ENCODE results near the gene TMEM132A. TPM values are rescaled to one million over a fixed set of nuclear protein-coding genes. Genes with fewer than 3 reads are reported as not detected.

The TMEM132A gene
- total and polyA plus RNA-seq, 9 of the 15 experiments (the other 6 are each of a cell fraction or from before 2014, with no cell fraction given): 0.04 to 1.1 (median 0.18) TPM; not detected in 4

- TF ChIP-seq, protein P1, sequence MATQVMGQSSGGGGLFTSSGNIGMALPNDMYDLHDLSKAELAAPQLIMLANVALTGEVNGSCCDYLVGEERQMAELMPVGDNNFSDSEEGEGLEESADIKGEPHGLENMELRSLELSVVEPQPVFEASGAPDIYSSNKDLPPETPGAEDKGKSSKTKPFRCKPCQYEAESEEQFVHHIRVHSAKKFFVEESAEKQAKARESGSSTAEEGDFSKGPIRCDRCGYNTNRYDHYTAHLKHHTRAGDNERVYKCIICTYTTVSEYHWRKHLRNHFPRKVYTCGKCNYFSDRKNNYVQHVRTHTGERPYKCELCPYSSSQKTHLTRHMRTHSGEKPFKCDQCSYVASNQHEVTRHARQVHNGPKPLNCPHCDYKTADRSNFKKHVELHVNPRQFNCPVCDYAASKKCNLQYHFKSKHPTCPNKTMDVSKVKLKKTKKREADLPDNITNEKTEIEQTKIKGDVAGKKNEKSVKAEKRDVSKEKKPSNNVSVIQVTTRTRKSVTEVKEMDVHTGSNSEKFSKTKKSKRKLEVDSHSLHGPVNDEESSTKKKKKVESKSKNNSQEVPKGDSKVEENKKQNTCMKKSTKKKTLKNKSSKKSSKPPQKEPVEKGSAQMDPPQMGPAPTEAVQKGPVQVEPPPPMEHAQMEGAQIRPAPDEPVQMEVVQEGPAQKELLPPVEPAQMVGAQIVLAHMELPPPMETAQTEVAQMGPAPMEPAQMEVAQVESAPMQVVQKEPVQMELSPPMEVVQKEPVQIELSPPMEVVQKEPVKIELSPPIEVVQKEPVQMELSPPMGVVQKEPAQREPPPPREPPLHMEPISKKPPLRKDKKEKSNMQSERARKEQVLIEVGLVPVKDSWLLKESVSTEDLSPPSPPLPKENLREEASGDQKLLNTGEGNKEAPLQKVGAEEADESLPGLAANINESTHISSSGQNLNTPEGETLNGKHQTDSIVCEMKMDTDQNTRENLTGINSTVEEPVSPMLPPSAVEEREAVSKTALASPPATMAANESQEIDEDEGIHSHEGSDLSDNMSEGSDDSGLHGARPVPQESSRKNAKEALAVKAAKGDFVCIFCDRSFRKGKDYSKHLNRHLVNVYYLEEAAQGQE (IDR thresholded peaks at IDR 0.05; ENCODE audit: borderline replicate concordance): peak; percentile 76
- TF ChIP-seq, protein P1 (CRISPR knock-in tag; IDR thresholded peaks at IDR 0.05; ENCODE audit: low read depth): no peak
- TF ChIP-seq ERF (CRISPR knock-in tag; IDR thresholded peaks at IDR 0.05) (no peak), HDAC8 (tag; IDR thresholded peaks at IDR 0.05) (no peak), STAT5A (IDR thresholded peaks at IDR 0.05; ENCODE audit: borderline replicate concordance, low read length) (no peak), XRCC5 (IDR thresholded peaks at IDR 0.05; ENCODE audit: low read depth, low read length) (no peak), ZBTB34 (CRISPR knock-in tag; IDR thresholded peaks at IDR 0.05) (no peak), MTA1 (IDR thresholded peaks at IDR 0.05; ENCODE audit: borderline replicate concordance) (no peak), ATF2 (CRISPR knock-in tag; IDR thresholded peaks at IDR 0.05) (no peak), SMC3 (conservative IDR thresholded peaks at IDR 0.05; ENCODE audit: insufficient read depth, low read depth, low read length) (peak; percentile 79)
Measured at GRCh38 chr11:60970369-60970774, 46.1 kb downstream of the TMEM132A start (continued).
